HTR-8/SVneo (cell line): ENCODE data around the gene NKPD1.
A peak's percentile ranks its signal among the peaks of the same experiment; 100 is the strongest.
"Not testable (repeated sequence)": the region's sequence is repeated elsewhere in the genome, so short reads cannot be mapped to it uniquely, and the experiment has no call there.

Experiments
- DNase-seq: peaks from one replicate; pipeline ENCODE4 v3.0.0; 2011; ENCODE audit warnings: low spot score, mixed read lengths; ENCODE audit not compliant: insufficient read length
- FAIRE-seq: peaks from 2 replicates; lab custom pipeline; 2011; peaks lifted over from hg19 to GRCh38; lab: Jason Lieb, UNC

NKPD1 gene

GRCh38 chr19:45123440-45123850 is 37.3 kb downstream of the NKPD1 start:
- no peak for DNase-seq
- FAIRE-seq: no peak

GRCh38 chr19:45122832-45123231 is 38.0 kb downstream of the NKPD1 start:
- FAIRE-seq (no peak), DNase-seq (no peak)

GRCh38 chr19:45121827-45122345 is 38.9 kb downstream of the NKPD1 start:
- FAIRE-seq: no peak
- no peak for DNase-seq

GRCh38 chr19:45119582-45119981 is 41.2 kb downstream of the NKPD1 start:
- no peak for DNase-seq
- FAIRE-seq: no peak

- not testable (repeated sequence) for DNase-seq, FAIRE-seq
These were observed 42.0 kb downstream of the NKPD1 start for GRCh38 chr19:45118591-45119355.

GRCh38 chr19:45118106-45118505 is 42.7 kb downstream of the NKPD1 start:
- DNase-seq (no peak), FAIRE-seq (no peak)

- FAIRE-seq (no peak), DNase-seq (no peak)
These were observed 43.1 kb downstream of the NKPD1 start for GRCh38 chr19:45117671-45118070.

GRCh38 chr19:45117167-45117594 is 43.6 kb downstream of the NKPD1 start:
- DNase-seq: no peak

GRCh38 chr19:45115809-45116615 is 44.8 kb downstream of the NKPD1 start:
- FAIRE-seq (no peak), DNase-seq (no peak)

More at GRCh38 chr19:45117167-45117594, 43.6 kb downstream of the NKPD1 start:
- no peak for FAIRE-seq

- FAIRE-seq (no peak), DNase-seq (no peak)
These were observed 46.7 kb downstream of the NKPD1 start for GRCh38 chr19:45114116-45114515.

- DNase-seq (no peak), FAIRE-seq (no peak)
These were observed 47.2 kb downstream of the NKPD1 start for GRCh38 chr19:45113628-45114027.

GRCh38 chr19:45112111-45112827 is 48.5 kb downstream of the NKPD1 start:
- FAIRE-seq (peak; percentile 51), DNase-seq (no peak)
